ENCODE results near the gene IPO13.
A peak's percentile ranks its signal among the peaks of the same experiment; 100 is the strongest.

Gene IPO13

GRCh38 chr1:43931711-43932660, 14.8 kb upstream of the IPO13 start:
- DNase-seq: no peak

GRCh38 chr1:43932786-43933385, 13.9 kb upstream of the IPO13 start:
- peak; percentile 37 for DNase-seq

GRCh38 chr1:43933386-43934100, 13.2 kb upstream of the IPO13 start, which contains the start of gene ARTN:
ARTN (plus strand) TSS chr1:43933801; CDS start chr1:43935657, 1,856 bp downstream.
- no peak for DNase-seq

- peak; percentile 67 for DNase-seq
Observed at GRCh38 chr1:43934101-43934985, 12.4 kb upstream of the IPO13 start.

GRCh38 chr1:43934986-43935324, 11.8 kb upstream of the IPO13 start:
- no peak for DNase-seq

GRCh38 chr1:43935711-43936427, 10.9 kb upstream of the IPO13 start:
- no peak for DNase-seq

- peak; percentile 38 for DNase-seq
Observed at GRCh38 chr1:43936431-43937151, 10.2 kb upstream of the IPO13 start.

GRCh38 chr1:43937179-43937865, 9.4 kb upstream of the IPO13 start:
- DNase-seq: no peak

- no peak for DNase-seq
Observed at GRCh38 chr1:43938383-43938782, 8.4 kb upstream of the IPO13 start.

GRCh38 chr1:43938892-43939587, 7.7 kb upstream of the IPO13 start:
- DNase-seq: no peak

GRCh38 chr1:43942411-43942810, 4.3 kb upstream of the IPO13 start:
- DNase-seq: no peak

GRCh38 chr1:43944860-43945259, 1.9 kb upstream of the IPO13 start:
- no peak for DNase-seq

- DNase-seq: no peak
Observed at GRCh38 chr1:43945674-43946235, 995 bp upstream of the IPO13 start.

- no peak for DNase-seq
Observed at GRCh38 chr1:43947061-43947873, 517 bp downstream of the IPO13 start.

- no peak for DNase-seq
Observed at GRCh38 chr1:43947874-43948437, 1.2 kb downstream of the IPO13 start.

- DNase-seq: no peak
Observed at GRCh38 chr1:43949678-43950077, 2.9 kb downstream of the IPO13 start.

GRCh38 chr1:43951021-43951985, 4.6 kb downstream of the IPO13 start:
- no peak for DNase-seq
